Measurements from ENCODE around the gene D2HGDH.

D2HGDH gene

GRCh38 chr2:241690202-241690717 lies 44.2 kb upstream of the D2HGDH start:
- no peak for TF ChIP-seq SIN3A (IDR thresholded peaks at IDR 0.05; ENCODE audit: borderline replicate concordance, insufficient read depth, low read length)
- no peak for TF ChIP-seq REST (IDR thresholded peaks at IDR 0.05; ENCODE audit: insufficient read depth in 1 of 2, low read depth in 2 of 2, low read length in 2 of 2)
- no peak for TF ChIP-seq FOXP2 (optimal IDR thresholded peaks at IDR 0.05; ENCODE audit: borderline replicate concordance, extremely low read depth, extremely low read length, insufficient read depth)
- TF ChIP-seq TAF1 (IDR thresholded peaks at IDR 0.05; ENCODE audit: borderline replicate concordance, insufficient read depth, low read length): no peak
- TF ChIP-seq POLR2AphosphoS5 (IDR thresholded peaks at IDR 0.05; ENCODE audit: low read depth, low read length): no peak

- TF ChIP-seq FOXP2 (optimal IDR thresholded peaks at IDR 0.05; ENCODE audit: borderline replicate concordance, extremely low read depth, extremely low read length, insufficient read depth) (no peak), SIN3A (IDR thresholded peaks at IDR 0.05; ENCODE audit: borderline replicate concordance, insufficient read depth, low read length) (no peak), POLR2AphosphoS5 (IDR thresholded peaks at IDR 0.05; ENCODE audit: low read depth, low read length) (no peak; the same call in 1 of the 2 replicates), REST (IDR thresholded peaks at IDR 0.05; ENCODE audit: insufficient read depth in 1 of 2, low read depth in 2 of 2, low read length in 2 of 2) (no peak), TAF1 (IDR thresholded peaks at IDR 0.05; ENCODE audit: borderline replicate concordance, insufficient read depth, low read length) (no peak)
Observed at GRCh38 chr2:241692448-241692847, 42.0 kb upstream of the D2HGDH start.

- no peak for TF ChIP-seq SIN3A (IDR thresholded peaks at IDR 0.05; ENCODE audit: borderline replicate concordance, insufficient read depth, low read length)
- TF ChIP-seq REST (IDR thresholded peaks at IDR 0.05; ENCODE audit: insufficient read depth in 1 of 2, low read depth in 2 of 2, low read length in 2 of 2): no peak
- no peak for TF ChIP-seq TAF1 (IDR thresholded peaks at IDR 0.05; ENCODE audit: borderline replicate concordance, insufficient read depth, low read length)
- TF ChIP-seq POLR2AphosphoS5 (IDR thresholded peaks at IDR 0.05; ENCODE audit: low read depth, low read length): no peak
- no peak for TF ChIP-seq FOXP2 (optimal IDR thresholded peaks at IDR 0.05; ENCODE audit: borderline replicate concordance, extremely low read depth, extremely low read length, insufficient read depth)
Observed at GRCh38 chr2:241695651-241696050, 38.8 kb upstream of the D2HGDH start.

DNA sequence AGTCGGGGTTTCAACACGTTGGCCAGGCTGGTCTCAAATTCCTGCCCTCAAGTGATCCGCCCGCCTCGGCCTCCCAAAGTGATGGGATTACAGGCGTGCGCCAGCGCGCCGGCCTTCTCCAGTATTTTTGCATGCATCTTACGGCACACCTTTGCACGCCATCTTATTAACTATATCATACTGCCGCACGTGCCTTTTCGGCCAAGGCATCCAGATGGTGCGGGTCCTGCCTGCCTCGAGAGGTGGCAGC lies 33.4 kb upstream of the D2HGDH start:
- no peak for TF ChIP-seq SIN3A (IDR thresholded peaks at IDR 0.05; ENCODE audit: borderline replicate concordance, insufficient read depth, low read length)
- no peak for TF ChIP-seq FOXP2 (optimal IDR thresholded peaks at IDR 0.05; ENCODE audit: borderline replicate concordance, extremely low read depth, extremely low read length, insufficient read depth)
- TF ChIP-seq POLR2AphosphoS5 (IDR thresholded peaks at IDR 0.05; ENCODE audit: low read depth, low read length): no peak
- no peak for TF ChIP-seq TAF1 (IDR thresholded peaks at IDR 0.05; ENCODE audit: borderline replicate concordance, insufficient read depth, low read length)
- no peak for TF ChIP-seq REST (IDR thresholded peaks at IDR 0.05; ENCODE audit: insufficient read depth in 1 of 2, low read depth in 2 of 2, low read length in 2 of 2)

Measured in PFSK-1 (cell line).